Measurements from ENCODE around the gene GALNT1.

Gene GALNT1

GRCh38 chr18:35692866-35693265, 111.3 kb downstream of the GALNT1 start:
- DNase-seq (ENCODE audit: low spot score) (no peak), ATAC-seq (ENCODE audit: low read depth) (no peak)
- no peak for TF ChIP-seq CTCF (IDR thresholded peaks at IDR 0.05; ENCODE audit: poor library complexity, severe bottlenecking)
- Histone ChIP-seq H3K4me1 (ENCODE audit: insufficient read depth, poor library complexity, severe bottlenecking) (no peaks in the 10 kb centered on the region), H3K27ac (ENCODE audit: poor library complexity, severe bottlenecking) (no peak overlapping the region), H3K9me3 (ENCODE audit: severe bottlenecking) (no peaks in the 10 kb centered on the region), H3K4me3 (ENCODE audit: severe bottlenecking) (no peak overlapping the region), H3K27me3 (ENCODE audit: insufficient read depth, poor library complexity, severe bottlenecking) (no peaks in the 10 kb centered on the region), H3K36me3 (ENCODE audit: low read depth) (peaks cover 32% of the 10 kb centered on the region)

GRCh38 chr18:35693829-35694228, 112.3 kb downstream of the GALNT1 start:
- H3K9me3 ChIP-seq (ENCODE audit: severe bottlenecking): no peaks in the 10 kb centered on the region

GRCh38 chr18:35694808-35695207, 113.3 kb downstream of the GALNT1 start:
- no peak for DNase-seq (ENCODE audit: low spot score)
- no peak overlapping the region for H3K27ac ChIP-seq (ENCODE audit: poor library complexity, severe bottlenecking)
- H3K4me3 ChIP-seq (ENCODE audit: severe bottlenecking): no peak overlapping the region
- H3K27me3 ChIP-seq (ENCODE audit: insufficient read depth, poor library complexity, severe bottlenecking): no peaks in the 10 kb centered on the region
- H3K9me3 ChIP-seq (ENCODE audit: severe bottlenecking): no peaks in the 10 kb centered on the region
- no peak for ATAC-seq (ENCODE audit: low read depth)
- H3K4me1 ChIP-seq (ENCODE audit: insufficient read depth, poor library complexity, severe bottlenecking): no peaks in the 10 kb centered on the region
- TF ChIP-seq CTCF (IDR thresholded peaks at IDR 0.05; ENCODE audit: poor library complexity, severe bottlenecking): no peak
- peaks cover 22% of the 10 kb centered on the region for H3K36me3 ChIP-seq (ENCODE audit: low read depth)

More at GRCh38 chr18:35693829-35694228, 112.3 kb downstream of the GALNT1 start:
- no peak overlapping the region for H3K4me3 ChIP-seq (ENCODE audit: severe bottlenecking)
- no peaks in the 10 kb centered on the region for H3K27me3 ChIP-seq (ENCODE audit: insufficient read depth, poor library complexity, severe bottlenecking)
- peaks cover 32% of the 10 kb centered on the region for H3K36me3 ChIP-seq (ENCODE audit: low read depth)
- ATAC-seq (ENCODE audit: low read depth) (no peak), DNase-seq (ENCODE audit: low spot score) (no peak)
- H3K27ac ChIP-seq (ENCODE audit: poor library complexity, severe bottlenecking): no peak overlapping the region
- H3K4me1 ChIP-seq (ENCODE audit: insufficient read depth, poor library complexity, severe bottlenecking): no peaks in the 10 kb centered on the region
- TF ChIP-seq CTCF (IDR thresholded peaks at IDR 0.05; ENCODE audit: poor library complexity, severe bottlenecking): no peak

GRCh38 chr18:35695384-35695783, 113.8 kb downstream of the GALNT1 start:
- TF ChIP-seq CTCF (IDR thresholded peaks at IDR 0.05; ENCODE audit: poor library complexity, severe bottlenecking): no peak
- Histone ChIP-seq H3K4me1 (ENCODE audit: insufficient read depth, poor library complexity, severe bottlenecking) (no peaks in the 10 kb centered on the region), H3K4me3 (ENCODE audit: severe bottlenecking) (no peak overlapping the region), H3K27me3 (ENCODE audit: insufficient read depth, poor library complexity, severe bottlenecking) (no peaks in the 10 kb centered on the region), H3K9me3 (ENCODE audit: severe bottlenecking) (no peaks in the 10 kb centered on the region), H3K36me3 (ENCODE audit: low read depth) (peaks cover 17% of the 10 kb centered on the region), H3K27ac (ENCODE audit: poor library complexity, severe bottlenecking) (no peak overlapping the region)
- no peak for ATAC-seq (ENCODE audit: low read depth)
- no peak for DNase-seq (ENCODE audit: low spot score)

- DNase-seq (ENCODE audit: low spot score): no peak
- Histone ChIP-seq H3K36me3 (ENCODE audit: low read depth) (peaks cover 12% of the 10 kb centered on the region), H3K4me3 (ENCODE audit: severe bottlenecking) (no peak overlapping the region), H3K4me1 (ENCODE audit: insufficient read depth, poor library complexity, severe bottlenecking) (no peaks in the 10 kb centered on the region), H3K9me3 (ENCODE audit: severe bottlenecking) (no peaks in the 10 kb centered on the region), H3K27ac (ENCODE audit: poor library complexity, severe bottlenecking) (no peak overlapping the region), H3K27me3 (ENCODE audit: insufficient read depth, poor library complexity, severe bottlenecking) (no peaks in the 10 kb centered on the region)
- no peak for TF ChIP-seq CTCF (IDR thresholded peaks at IDR 0.05; ENCODE audit: poor library complexity, severe bottlenecking)
- ATAC-seq (ENCODE audit: low read depth): no peak
These were observed 114.3 kb downstream of the GALNT1 start for GRCh38 chr18:35695803-35696202.

Measured in RWPE2 (cell line).